K562 (cell line): Measurements from ENCODE around the gene SPTLC3. TPM values are rescaled to one million over a fixed set of nuclear protein-coding genes. Genes with fewer than 3 reads are reported as not detected.

Experiments
- ARNT ChIP-seq, 2 experiments: fragments of 450-650 bp; IDR thresholded peaks; 2 replicates each; pipeline ENCODE4 v1.6.1; 2016; ENCODE audit warnings: mild to moderate bottlenecking in 1 of 2
- MECOM ChIP-seq: fragments of 250-450 bp; sonication (Bioruptor Pico); IDR thresholded peaks from 2 replicates; pipeline ENCODE4 v1.8.0; 2022; ENCODE audit warnings: inconsistent platforms
- PCBP2 ChIP-seq: fragments of 200-400 bp; formaldehyde crosslinking; IDR thresholded peaks from 2 replicates; pipeline ENCODE4 v1.6.1; 2018; ENCODE audit warnings: low read length, low read depth, mild to moderate bottlenecking, moderate library complexity; ENCODE audit not compliant: poor library complexity, severe bottlenecking
- RBM39 ChIP-seq: fragments of 200-400 bp; formaldehyde crosslinking; optimal IDR thresholded peaks from 2 replicates; pipeline ENCODE3; 2018; ENCODE audit warnings: low read depth, low read length
- YY1 ChIP-seq, 3 experiments: IDR thresholded peaks; 2 replicates each; pipeline ENCODE4 v1.6.1; 2011; ENCODE audit warnings: low read length in 2 of 3, mild to moderate bottlenecking in 2 of 3, moderate library complexity in 2 of 3, borderline replicate concordance in 1 of 3, control low read depth in 1 of 3, low read depth in 1 of 3; ENCODE audit not compliant: insufficient read depth in 3 of 3, insufficient replicate concordance in 2 of 3, control insufficient read depth in 1 of 3, insufficient read length in 1 of 3; ENCODE audit errors: extremely low read depth in 1 of 3
- ZC3H8 ChIP-seq: fragments of 450-650 bp; IDR thresholded peaks from 2 replicates; pipeline ENCODE4 v1.6.1; 2017
- ZNF263 ChIP-seq: sonication (generic); formaldehyde crosslinking; IDR thresholded peaks from 2 replicates; pipeline ENCODE4 v1.8.0; 2022; ENCODE audit warnings: mild to moderate bottlenecking, missing genetic modification reagents, borderline replicate concordance
- polyA plus RNA-seq, 8 experiments: library from polyadenylated mRNA; depleted of rRNA in 4 of 8; stranded (reverse) in 5 of 8; unstranded in 3 of 8; fragments of >200 nt; fragmentation: Nextera tagmentation in 2 of 8; fragmentation: Illumina TruSeq in 1 of 8; extraction: Ambion mirVana in 2 of 8; extraction: Trizol in 1 of 8; gene quantifications; 2 replicates each; pipeline versions ENCODE4 v1.2.1 to v1.2.3, GENCODE V29; 2011 to 2014; ENCODE audit warnings: inconsistent platforms in 1 of 8, missing spikeins in 1 of 8
- total RNA-seq, 7 experiments: library from RNA; depleted of rRNA in 6 of 7; stranded (reverse); fragments of >200 nt in 6 of 7; fragmentation: Illumina TruSeq in 2 of 7; extraction: Trizol in 2 of 7; gene quantifications; 2 replicates each; pipeline versions ENCODE4 v1.2.1 to v1.2.3, GENCODE V29; 2011 to 2021; ENCODE audit warnings: low replicate concordance in 1 of 7
- TF ChIP-seq, protein P1 (sequence below): fragments of 250-450 bp; sonication (Bioruptor Pico); IDR thresholded peaks from 2 replicates; pipeline ENCODE4 v1.4.0; 2020; ENCODE audit warnings: mild to moderate bottlenecking, moderate library complexity, borderline replicate concordance
- TF ChIP-seq, protein P2 (sequence below): fragments of 450-650 bp; formaldehyde crosslinking; IDR thresholded peaks from 2 replicates; pipeline ENCODE4 v1.4.0; 2020; ENCODE audit warnings: mild to moderate bottlenecking, moderate library complexity
- TF ChIP-seq, protein P3 (sequence below): IDR thresholded peaks from 2 replicates; pipeline ENCODE4 v1.6.1; 2014; ENCODE audit warnings: antibody characterized with exemption

Gene SPTLC3
- total and polyA plus RNA-seq, 9 of the 15 experiments (the other 6 are each of a cell fraction or from before 2014, with no cell fraction given): not detected

GRCh38 chr20:13121840-13122515 is 113.2 kb downstream of the SPTLC3 start (continued):
- TF ChIP-seq, protein P1, sequence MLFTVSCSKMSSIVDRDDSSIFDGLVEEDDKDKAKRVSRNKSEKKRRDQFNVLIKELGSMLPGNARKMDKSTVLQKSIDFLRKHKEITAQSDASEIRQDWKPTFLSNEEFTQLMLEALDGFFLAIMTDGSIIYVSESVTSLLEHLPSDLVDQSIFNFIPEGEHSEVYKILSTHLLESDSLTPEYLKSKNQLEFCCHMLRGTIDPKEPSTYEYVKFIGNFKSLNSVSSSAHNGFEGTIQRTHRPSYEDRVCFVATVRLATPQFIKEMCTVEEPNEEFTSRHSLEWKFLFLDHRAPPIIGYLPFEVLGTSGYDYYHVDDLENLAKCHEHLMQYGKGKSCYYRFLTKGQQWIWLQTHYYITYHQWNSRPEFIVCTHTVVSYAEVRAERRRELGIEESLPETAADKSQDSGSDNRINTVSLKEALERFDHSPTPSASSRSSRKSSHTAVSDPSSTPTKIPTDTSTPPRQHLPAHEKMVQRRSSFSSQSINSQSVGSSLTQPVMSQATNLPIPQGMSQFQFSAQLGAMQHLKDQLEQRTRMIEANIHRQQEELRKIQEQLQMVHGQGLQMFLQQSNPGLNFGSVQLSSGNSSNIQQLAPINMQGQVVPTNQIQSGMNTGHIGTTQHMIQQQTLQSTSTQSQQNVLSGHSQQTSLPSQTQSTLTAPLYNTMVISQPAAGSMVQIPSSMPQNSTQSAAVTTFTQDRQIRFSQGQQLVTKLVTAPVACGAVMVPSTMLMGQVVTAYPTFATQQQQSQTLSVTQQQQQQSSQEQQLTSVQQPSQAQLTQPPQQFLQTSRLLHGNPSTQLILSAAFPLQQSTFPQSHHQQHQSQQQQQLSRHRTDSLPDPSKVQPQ (CRISPR knock-in tag): no peak
- TF ChIP-seq PCBP2 (no peak), YY1 (IDR thresholded peaks at IDR 0.05; ENCODE audit: borderline replicate concordance in 1 of 3, control insufficient read depth in 1 of 3, extremely low read depth in 1 of 3, insufficient read depth in 3 of 3, insufficient read length in 1 of 3, insufficient replicate concordance in 2 of 3, low read depth in 1 of 3, low read length in 2 of 3) (no peak), ZNF263 (CRISPR knock-in tag) (no peak), ARNT (IDR thresholded peaks at IDR 0.05) (no peak), MECOM (CRISPR knock-in tag) (no peak), ZC3H8 (no peak), RBM39 (no peak)
- TF ChIP-seq, protein P2, sequence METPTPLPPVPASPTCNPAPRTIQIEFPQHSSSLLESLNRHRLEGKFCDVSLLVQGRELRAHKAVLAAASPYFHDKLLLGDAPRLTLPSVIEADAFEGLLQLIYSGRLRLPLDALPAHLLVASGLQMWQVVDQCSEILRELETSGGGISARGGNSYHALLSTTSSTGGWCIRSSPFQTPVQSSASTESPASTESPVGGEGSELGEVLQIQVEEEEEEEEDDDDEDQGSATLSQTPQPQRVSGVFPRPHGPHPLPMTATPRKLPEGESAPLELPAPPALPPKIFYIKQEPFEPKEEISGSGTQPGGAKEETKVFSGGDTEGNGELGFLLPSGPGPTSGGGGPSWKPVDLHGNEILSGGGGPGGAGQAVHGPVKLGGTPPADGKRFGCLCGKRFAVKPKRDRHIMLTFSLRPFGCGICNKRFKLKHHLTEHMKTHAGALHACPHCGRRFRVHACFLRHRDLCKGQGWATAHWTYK: no peak
- TF ChIP-seq, protein P3, sequence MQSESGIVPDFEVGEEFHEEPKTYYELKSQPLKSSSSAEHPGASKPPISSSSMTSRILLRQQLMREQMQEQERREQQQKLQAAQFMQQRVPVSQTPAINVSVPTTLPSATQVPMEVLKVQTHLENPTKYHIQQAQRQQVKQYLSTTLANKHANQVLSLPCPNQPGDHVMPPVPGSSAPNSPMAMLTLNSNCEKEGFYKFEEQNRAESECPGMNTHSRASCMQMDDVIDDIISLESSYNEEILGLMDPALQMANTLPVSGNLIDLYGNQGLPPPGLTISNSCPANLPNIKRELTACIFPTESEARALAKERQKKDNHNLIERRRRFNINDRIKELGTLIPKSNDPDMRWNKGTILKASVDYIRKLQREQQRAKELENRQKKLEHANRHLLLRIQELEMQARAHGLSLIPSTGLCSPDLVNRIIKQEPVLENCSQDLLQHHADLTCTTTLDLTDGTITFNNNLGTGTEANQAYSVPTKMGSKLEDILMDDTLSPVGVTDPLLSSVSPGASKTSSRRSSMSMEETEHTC: no peak
